Retinal pigment epithelial cell (primary cell): ENCODE measurements around the gene FXYD5.

Experiments used
- DNase-seq: peaks from one replicate; pipeline ENCODE4 v3.0.0-alpha.2; 2010; ENCODE audit warnings: low read depth
- H3K4me3 ChIP-seq: 2 replicates; pipeline ENCODE4 v1.5.1; 2011; ENCODE audit warnings: mild to moderate bottlenecking, low read length, control low read depth, moderate library complexity
- TF ChIP-seq, protein P1 (sequence below): conservative IDR thresholded peaks from 2 replicates; pipeline ENCODE4 v1.5.1; 2011; ENCODE audit warnings: low read depth, low read length, control low read depth, inconsistent platforms

The FXYD5 gene

DNA sequence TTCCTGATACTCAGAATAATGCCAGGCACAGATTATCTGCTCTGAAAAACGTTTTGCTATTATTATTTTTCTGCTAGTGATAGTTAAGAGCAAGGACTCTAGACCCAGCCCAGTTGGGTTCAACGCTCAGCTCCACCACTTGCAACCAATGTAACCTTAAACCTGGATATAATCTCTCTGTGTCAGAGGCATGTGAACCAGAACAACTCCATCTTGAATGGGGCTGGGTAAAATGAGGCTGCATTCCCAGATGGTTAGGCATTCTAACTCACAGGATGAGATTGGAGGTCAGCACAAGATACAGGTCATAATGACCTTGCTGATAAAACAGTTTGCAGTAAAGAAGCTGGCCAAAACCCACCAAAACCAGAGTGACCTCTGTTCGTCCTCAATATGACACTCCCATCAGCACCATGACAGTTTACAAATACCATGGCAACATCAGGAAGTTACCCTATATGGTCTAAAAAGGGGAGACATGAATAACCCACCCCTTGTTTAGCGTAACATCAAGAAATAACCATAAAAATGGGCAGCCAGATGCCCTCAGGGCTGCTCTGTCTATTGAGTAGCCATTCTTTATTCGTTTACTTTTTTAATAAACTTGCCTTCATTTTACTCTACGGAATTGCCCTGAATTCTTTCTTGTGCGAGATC, 60.4 kb downstream of the FXYD5 start:
- TF ChIP-seq, protein P1, sequence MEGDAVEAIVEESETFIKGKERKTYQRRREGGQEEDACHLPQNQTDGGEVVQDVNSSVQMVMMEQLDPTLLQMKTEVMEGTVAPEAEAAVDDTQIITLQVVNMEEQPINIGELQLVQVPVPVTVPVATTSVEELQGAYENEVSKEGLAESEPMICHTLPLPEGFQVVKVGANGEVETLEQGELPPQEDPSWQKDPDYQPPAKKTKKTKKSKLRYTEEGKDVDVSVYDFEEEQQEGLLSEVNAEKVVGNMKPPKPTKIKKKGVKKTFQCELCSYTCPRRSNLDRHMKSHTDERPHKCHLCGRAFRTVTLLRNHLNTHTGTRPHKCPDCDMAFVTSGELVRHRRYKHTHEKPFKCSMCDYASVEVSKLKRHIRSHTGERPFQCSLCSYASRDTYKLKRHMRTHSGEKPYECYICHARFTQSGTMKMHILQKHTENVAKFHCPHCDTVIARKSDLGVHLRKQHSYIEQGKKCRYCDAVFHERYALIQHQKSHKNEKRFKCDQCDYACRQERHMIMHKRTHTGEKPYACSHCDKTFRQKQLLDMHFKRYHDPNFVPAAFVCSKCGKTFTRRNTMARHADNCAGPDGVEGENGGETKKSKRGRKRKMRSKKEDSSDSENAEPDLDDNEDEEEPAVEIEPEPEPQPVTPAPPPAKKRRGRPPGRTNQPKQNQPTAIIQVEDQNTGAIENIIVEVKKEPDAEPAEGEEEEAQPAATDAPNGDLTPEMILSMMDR: no peak
- no peak overlapping the region for H3K4me3 ChIP-seq
- DNase-seq: no peak

DNA sequence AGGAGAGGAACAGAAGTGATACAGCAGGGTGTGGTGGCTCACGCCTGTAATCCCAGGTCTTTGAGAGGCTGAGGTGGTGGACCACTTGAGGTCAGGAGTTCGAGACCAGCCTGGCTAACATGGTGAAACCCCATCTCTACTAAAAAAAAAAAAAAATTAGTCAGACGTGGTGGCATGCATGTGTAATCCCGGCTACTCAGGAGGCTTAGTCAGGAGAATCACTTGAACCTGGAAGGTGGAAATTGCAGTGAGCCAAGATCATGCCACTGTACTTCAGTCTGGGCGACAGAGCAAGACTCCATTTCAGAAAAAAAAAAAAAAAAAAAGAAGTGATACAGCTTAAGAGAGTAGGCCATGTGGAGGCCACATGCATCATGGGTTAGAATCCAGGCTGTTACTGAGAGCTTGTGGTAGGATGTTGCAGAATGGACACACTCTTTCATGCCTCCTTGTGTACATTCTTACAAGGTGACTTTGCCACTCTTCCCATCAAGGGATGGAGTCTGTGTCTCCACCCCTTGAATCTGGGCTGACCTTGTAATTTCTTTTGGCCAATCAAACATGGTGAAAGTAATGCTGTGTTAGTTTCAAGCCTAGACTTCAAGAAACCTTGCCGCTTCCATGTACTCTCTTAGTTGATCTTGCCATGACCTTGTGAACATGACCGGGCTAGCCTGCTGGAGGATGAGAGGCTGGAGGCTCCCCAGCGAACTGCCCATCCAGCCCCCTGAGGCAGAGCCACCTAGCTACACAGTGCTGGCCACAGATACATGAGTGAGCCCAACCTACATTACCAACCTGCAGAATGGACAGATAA, 61.7 kb downstream of the FXYD5 start:
- H3K4me3 ChIP-seq: no peak overlapping the region
- TF ChIP-seq, protein P1: no peak
- DNase-seq: no peak

GRCh38 chr19:35216833-35217648, 62.5 kb downstream of the FXYD5 start:
- H3K4me3 ChIP-seq: no peak overlapping the region
- no peak for DNase-seq
- TF ChIP-seq, protein P1: no peak

- no peak for DNase-seq
- TF ChIP-seq, protein P1: no peak
These were observed 63.1 kb downstream of the FXYD5 start for GRCh38 chr19:35217649-35217990.

GRCh38 chr19:35219008-35219407, 64.5 kb downstream of the FXYD5 start:
- TF ChIP-seq, protein P1: no peak
- no peak overlapping the region for H3K4me3 ChIP-seq
- DNase-seq: no peak

More at GRCh38 chr19:35217649-35217990, 63.1 kb downstream of the FXYD5 start:
- no peak overlapping the region for H3K4me3 ChIP-seq
